HEK293 (cell line): Measurements from ENCODE around the gene PSORS1C1.
A peak's percentile ranks its signal among the peaks of the same experiment; 100 is the strongest.

Source experiments
- CTCF ChIA-PET: fragments of 350-600 bp; formaldehyde crosslinking; extraction: SDS; loops from one replicate; lab custom pipeline; 2021; ENCODE audit warnings: antibody characterized with exemption; lab: Yijun Ruan, JAX
- POLR2A ChIA-PET: fragments of 300-600 bp; formaldehyde crosslinking; extraction: SDS; loops from one replicate; lab custom pipeline; 2020; ENCODE audit warnings: antibody characterized with exemption, inconsistent platforms; lab: Yijun Ruan, JAX
- H3K27ac ChIP-seq: fragments of 200-500 bp; sonication (Bioruptor generic); 2 replicates; pipeline ENCODE4 v1.5.1; 2014; ENCODE audit warnings: low read depth, low read length, control low read depth, inconsistent platforms; ENCODE audit errors: extremely low read depth
- H3K36me3 ChIP-seq, 2 experiments: fragments of 200-500 bp in 1 of 2; sonication (Bioruptor generic) in 1 of 2; 1 replicate in 1 of 2; 2 replicates in 1 of 2; pipeline ENCODE4 v1.5.1; 2014 to 2017; ENCODE audit warnings: inconsistent platforms in 2 of 2, low read length in 2 of 2; ENCODE audit not compliant: control insufficient read depth in 2 of 2, insufficient read depth in 1 of 2
- H3K4me1 ChIP-seq: fragments of 200-500 bp; sonication (Bioruptor generic); 2 replicates; pipeline ENCODE4 v1.5.1; 2014; ENCODE audit warnings: mild to moderate bottlenecking, low read length, inconsistent platforms; ENCODE audit not compliant: control insufficient read depth, insufficient read depth
- H3K4me3 ChIP-seq: 2 replicates; pipeline ENCODE4 v1.5.1; 2011; ENCODE audit warnings: low read depth, mild to moderate bottlenecking, control low read depth, low read length, moderate library complexity
- H3K9me3 ChIP-seq: fragments of 200-500 bp; sonication (Bioruptor generic); 2 replicates; pipeline ENCODE4 v1.5.1; 2014; ENCODE audit warnings: low read depth, low read length, inconsistent platforms; ENCODE audit not compliant: control insufficient read depth, insufficient read depth
- GLIS1 ChIP-seq: fragments of 450-650 bp; formaldehyde crosslinking; IDR thresholded peaks from 2 replicates; pipeline ENCODE4 v1.5.1; 2016; ENCODE audit warnings: missing biosample characterization, missing genetic modification characterization
- HOXA7 ChIP-seq: sonication (generic); formaldehyde crosslinking; IDR thresholded peaks from 2 replicates; pipeline ENCODE4 v1.8.1; 2022; ENCODE audit warnings: missing genetic modification reagents, borderline replicate concordance
- WT1 ChIP-seq: fragments of 450-650 bp; formaldehyde crosslinking; IDR thresholded peaks from 2 replicates; pipeline ENCODE4 v1.5.1; 2016; ENCODE audit warnings: missing biosample characterization, missing genetic modification characterization
- ZBTB8A ChIP-seq: fragments of 450-650 bp; formaldehyde crosslinking; IDR thresholded peaks from 2 replicates; pipeline ENCODE4 v1.5.1; 2016; ENCODE audit warnings: missing biosample characterization, missing genetic modification characterization
- ZFHX2 ChIP-seq: fragments of 450-650 bp; formaldehyde crosslinking; conservative IDR thresholded peaks from 2 replicates; pipeline ENCODE4 v1.5.1; 2016; ENCODE audit warnings: missing biosample characterization, missing genetic modification characterization
- ZNF121 ChIP-seq: fragments of 450-650 bp; formaldehyde crosslinking; IDR thresholded peaks from 2 replicates; pipeline ENCODE4 v1.5.1; 2016; ENCODE audit warnings: missing biosample characterization, missing genetic modification characterization
- ZNF174 ChIP-seq: fragments of 450-650 bp; formaldehyde crosslinking; IDR thresholded peaks from 2 replicates; pipeline ENCODE4 v1.5.0; 2017; ENCODE audit warnings: missing biosample characterization, mild to moderate bottlenecking, missing genetic modification characterization
- ZNF19 ChIP-seq: fragments of 450-650 bp; formaldehyde crosslinking; IDR thresholded peaks from 2 replicates; pipeline ENCODE4; 2016; ENCODE audit warnings: missing biosample characterization, missing genetic modification characterization, low read depth
- ZNF274 ChIP-seq, 2 experiments: fragments of 200-500 bp in 1 of 2; fragments of 450-650 bp in 1 of 2; sonication (Bioruptor generic) in 1 of 2; formaldehyde crosslinking in 1 of 2; IDR thresholded peaks; 2 replicates each; pipeline versions ENCODE4 v1.5.1 to v1.6.1; 2014 to 2016; ENCODE audit warnings: borderline replicate concordance in 1 of 2, inconsistent platforms in 1 of 2, low read length in 1 of 2, missing biosample characterization in 1 of 2, missing genetic modification characterization in 1 of 2
- ZNF544 ChIP-seq: fragments of 450-650 bp; formaldehyde crosslinking; IDR thresholded peaks from 2 replicates; pipeline ENCODE4 v1.5.0; 2017; ENCODE audit warnings: missing biosample characterization, missing genetic modification characterization
- ZNF561 ChIP-seq: fragments of 450-650 bp; IDR thresholded peaks from 2 replicates; pipeline ENCODE4 v1.5.1; 2018; ENCODE audit warnings: missing biosample characterization, missing genetic modification characterization, borderline replicate concordance
- ZNF768 ChIP-seq: fragments of 450-650 bp; formaldehyde crosslinking; IDR thresholded peaks from 2 replicates; pipeline ENCODE4 v1.5.1; 2018; ENCODE audit warnings: missing biosample characterization, mild to moderate bottlenecking, missing genetic modification characterization
- ZNF777 ChIP-seq: fragments of 450-650 bp; formaldehyde crosslinking; IDR thresholded peaks from 2 replicates; pipeline ENCODE4 v1.5.1; 2017; ENCODE audit warnings: missing biosample characterization, missing genetic modification characterization, borderline replicate concordance
- TF ChIP-seq, protein P1 (sequence below): fragments of 450-650 bp; formaldehyde crosslinking; IDR thresholded peaks from 2 replicates; pipeline ENCODE4 v1.5.1; 2016; ENCODE audit warnings: missing biosample characterization, missing genetic modification characterization
- TF ChIP-seq, protein P2 (sequence below): fragments of 450-650 bp; formaldehyde crosslinking; IDR thresholded peaks from 2 replicates; pipeline ENCODE4 v1.5.1; 2017; ENCODE audit warnings: missing biosample characterization, missing genetic modification characterization
- TF ChIP-seq, protein P3 (sequence below): fragments of 450-650 bp; formaldehyde crosslinking; IDR thresholded peaks from 2 replicates; pipeline ENCODE4 v1.5.1; 2016; ENCODE audit warnings: missing biosample characterization, missing genetic modification characterization
- TF ChIP-seq, protein P4 (sequence below): fragments of 450-650 bp; formaldehyde crosslinking; IDR thresholded peaks from 2 replicates; pipeline ENCODE4 v1.5.1; 2016; ENCODE audit warnings: missing biosample characterization, missing genetic modification characterization

The PSORS1C1 gene

DNA sequence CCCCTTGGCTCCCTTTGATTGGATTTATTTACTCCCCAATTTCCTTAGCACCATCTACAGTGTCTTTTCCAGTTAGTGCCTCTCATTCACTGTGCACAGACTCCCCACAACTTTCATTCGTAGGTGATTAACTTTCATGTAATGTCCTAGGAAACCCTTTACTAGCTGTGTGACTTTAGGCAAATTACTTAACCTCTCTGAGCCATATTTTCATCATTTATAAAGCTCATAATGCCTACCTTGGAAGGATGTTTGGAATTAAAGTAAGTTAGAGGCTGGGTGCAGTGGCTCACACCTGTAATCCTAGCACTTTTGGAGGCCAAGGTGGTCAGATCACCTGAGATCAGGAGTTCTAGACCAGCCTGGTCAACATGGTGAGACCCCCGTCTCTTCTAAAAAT, 22.4 kb upstream of the PSORS1C1 start:
- Histone ChIP-seq H3K27ac (no peak overlapping the region), H3K36me3 (no peaks in the 10 kb centered on the region; a peak in 1 of 3 replicates), H3K4me3 (no peak overlapping the region), H3K9me3 (no peaks in the 10 kb centered on the region), H3K4me1 (peaks cover under 1% of the 10 kb centered on the region; the same call in 1 of the 2 replicates)
- ChIA-PET POLR2A (interaction anchor here (0.6 kb wide), 1 partner anchor 893 kb away, joined by 4 read pairs; no protein-coding TSS in a partner anchor), CTCF (interaction anchor here (0.6 to 7.3 kb wide), 10 partner anchors 8 to 176 kb away, joined by 3 to 97 read pairs (median 5); partner anchors contain the start of gene VARS2)
- TF ChIP-seq ZNF544 (tag by site-specific recombination) (no peak), ZBTB8A (no peak), GLIS1 (tag by site-specific recombination) (no peak), WT1 (tag by site-specific recombination) (no peak), ZNF561 (tag by site-specific recombination) (no peak), ZNF768 (tag by site-specific recombination) (peak; percentile 74), ZNF19 (tag by site-specific recombination) (no peak)
- TF ChIP-seq, protein P1, sequence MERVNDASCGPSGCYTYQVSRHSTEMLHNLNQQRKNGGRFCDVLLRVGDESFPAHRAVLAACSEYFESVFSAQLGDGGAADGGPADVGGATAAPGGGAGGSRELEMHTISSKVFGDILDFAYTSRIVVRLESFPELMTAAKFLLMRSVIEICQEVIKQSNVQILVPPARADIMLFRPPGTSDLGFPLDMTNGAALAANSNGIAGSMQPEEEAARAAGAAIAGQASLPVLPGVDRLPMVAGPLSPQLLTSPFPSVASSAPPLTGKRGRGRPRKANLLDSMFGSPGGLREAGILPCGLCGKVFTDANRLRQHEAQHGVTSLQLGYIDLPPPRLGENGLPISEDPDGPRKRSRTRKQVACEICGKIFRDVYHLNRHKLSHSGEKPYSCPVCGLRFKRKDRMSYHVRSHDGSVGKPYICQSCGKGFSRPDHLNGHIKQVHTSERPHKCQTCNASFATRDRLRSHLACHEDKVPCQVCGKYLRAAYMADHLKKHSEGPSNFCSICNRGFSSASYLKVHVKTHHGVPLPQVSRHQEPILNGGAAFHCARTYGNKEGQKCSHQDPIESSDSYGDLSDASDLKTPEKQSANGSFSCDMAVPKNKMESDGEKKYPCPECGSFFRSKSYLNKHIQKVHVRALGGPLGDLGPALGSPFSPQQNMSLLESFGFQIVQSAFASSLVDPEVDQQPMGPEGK: no peak
- TF ChIP-seq, all 188 proteins: peak for 1

DNA sequence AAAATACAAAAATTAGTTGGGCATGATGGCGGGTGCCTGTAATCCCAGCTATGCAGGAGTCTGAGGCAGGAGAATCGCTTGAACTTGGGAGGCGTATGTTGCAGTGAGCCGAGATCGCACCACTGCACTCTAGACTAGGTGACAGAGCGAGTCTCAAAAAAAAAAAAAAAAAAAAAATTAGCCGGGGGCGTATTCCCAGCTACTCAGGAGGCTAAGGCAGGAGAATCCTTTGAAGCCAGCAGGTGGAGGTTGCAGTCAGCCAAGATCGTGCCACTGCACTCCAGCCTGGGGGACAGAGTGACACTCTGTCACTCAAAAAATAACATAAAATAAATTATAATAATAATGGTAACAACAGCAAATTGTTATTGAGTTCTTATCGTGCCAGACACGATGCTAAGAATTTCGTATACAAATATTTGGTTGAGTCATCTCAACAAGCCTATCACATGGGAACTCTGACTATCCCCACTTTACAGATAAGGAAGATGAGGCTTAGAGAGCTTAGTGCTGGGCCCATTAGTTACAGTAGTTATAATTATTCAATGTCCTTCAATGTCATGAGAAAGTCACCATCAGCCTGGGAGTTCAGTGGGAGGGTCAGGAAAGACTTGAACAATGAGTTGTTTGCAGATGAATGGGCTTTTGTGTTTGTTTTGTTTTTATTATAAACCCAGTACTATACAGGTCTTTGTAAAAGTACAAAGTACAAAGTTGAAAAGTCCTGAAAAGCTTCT, 21.7 kb upstream of the PSORS1C1 start:
- POLR2A ChIA-PET: no interaction called here
- 0 out of 2 replicates have a peak, but pooled peaks have one; percentile 6 for TF ChIP-seq ZFHX2 (tag by site-specific recombination)
- TF ChIP-seq, protein P2, sequence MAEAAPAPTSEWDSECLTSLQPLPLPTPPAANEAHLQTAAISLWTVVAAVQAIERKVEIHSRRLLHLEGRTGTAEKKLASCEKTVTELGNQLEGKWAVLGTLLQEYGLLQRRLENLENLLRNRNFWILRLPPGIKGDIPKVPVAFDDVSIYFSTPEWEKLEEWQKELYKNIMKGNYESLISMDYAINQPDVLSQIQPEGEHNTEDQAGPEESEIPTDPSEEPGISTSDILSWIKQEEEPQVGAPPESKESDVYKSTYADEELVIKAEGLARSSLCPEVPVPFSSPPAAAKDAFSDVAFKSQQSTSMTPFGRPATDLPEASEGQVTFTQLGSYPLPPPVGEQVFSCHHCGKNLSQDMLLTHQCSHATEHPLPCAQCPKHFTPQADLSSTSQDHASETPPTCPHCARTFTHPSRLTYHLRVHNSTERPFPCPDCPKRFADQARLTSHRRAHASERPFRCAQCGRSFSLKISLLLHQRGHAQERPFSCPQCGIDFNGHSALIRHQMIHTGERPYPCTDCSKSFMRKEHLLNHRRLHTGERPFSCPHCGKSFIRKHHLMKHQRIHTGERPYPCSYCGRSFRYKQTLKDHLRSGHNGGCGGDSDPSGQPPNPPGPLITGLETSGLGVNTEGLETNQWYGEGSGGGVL (tag by site-specific recombination): no peak
- no peaks in the 10 kb centered on the region; a peak in 1 of 3 replicates for H3K36me3 ChIP-seq
- no peaks in the 10 kb centered on the region for H3K9me3 ChIP-seq
- H3K4me1 ChIP-seq: no peaks in the 10 kb centered on the region
- no peak overlapping the region for H3K4me3 ChIP-seq
- CTCF ChIA-PET: interaction anchor here (0.5 to 7.3 kb wide), 15 partner anchors 8 to 271 kb away, joined by 3 to 97 read pairs (median 4); partner anchors contain the start of genes PSORS1C1 and VARS2
- no peak overlapping the region for H3K27ac ChIP-seq

DNA sequence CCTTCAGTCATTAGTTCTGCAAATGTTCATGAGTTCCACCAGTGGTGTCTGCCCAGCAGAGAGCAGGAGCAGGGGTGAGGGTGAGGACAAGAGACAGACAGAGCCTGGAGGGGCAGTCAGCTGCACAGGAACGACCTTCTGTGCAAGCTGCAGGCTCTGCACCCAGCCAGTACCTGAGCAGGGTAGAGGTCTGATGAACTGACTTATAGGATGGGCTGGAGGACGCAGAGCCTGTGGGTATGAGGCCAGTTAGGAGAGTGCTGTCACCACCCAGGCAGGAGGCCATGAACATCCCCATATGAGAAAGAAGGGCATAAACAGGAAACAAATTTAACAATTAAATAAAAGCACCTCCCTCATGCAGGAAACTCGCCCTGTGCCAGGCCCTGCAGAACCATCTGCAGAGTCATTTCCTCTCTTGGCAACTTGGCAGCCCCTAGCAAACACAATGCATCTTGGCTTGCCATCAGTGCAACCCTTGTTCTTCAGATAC, 20.2 kb upstream of the PSORS1C1 start:
- H3K27ac ChIP-seq: no peak overlapping the region
- H3K4me1 ChIP-seq: no peaks in the 10 kb centered on the region
- CTCF ChIA-PET: interaction anchor here (0.6 to 5.9 kb wide), 10 partner anchors 8 to 414 kb away, joined by 3 to 29 read pairs (median 5); partner anchors contain the start of gene PSORS1C1
- H3K36me3 ChIP-seq: no peaks in the 10 kb centered on the region
- H3K4me3 ChIP-seq: no peak overlapping the region
- POLR2A ChIA-PET: no interaction called here
- H3K9me3 ChIP-seq: no peaks in the 10 kb centered on the region
- TF ChIP-seq, protein P3, sequence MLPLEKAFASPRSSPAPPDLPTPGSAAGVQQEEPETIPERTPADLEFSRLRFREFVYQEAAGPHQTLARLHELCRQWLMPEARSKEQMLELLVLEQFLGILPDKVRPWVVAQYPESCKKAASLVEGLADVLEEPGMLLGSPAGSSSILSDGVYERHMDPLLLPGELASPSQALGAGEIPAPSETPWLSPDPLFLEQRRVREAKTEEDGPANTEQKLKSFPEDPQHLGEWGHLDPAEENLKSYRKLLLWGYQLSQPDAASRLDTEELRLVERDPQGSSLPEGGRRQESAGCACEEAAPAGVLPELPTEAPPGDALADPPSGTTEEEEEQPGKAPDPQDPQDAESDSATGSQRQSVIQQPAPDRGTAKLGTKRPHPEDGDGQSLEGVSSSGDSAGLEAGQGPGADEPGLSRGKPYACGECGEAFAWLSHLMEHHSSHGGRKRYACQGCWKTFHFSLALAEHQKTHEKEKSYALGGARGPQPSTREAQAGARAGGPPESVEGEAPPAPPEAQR (tag by site-specific recombination): no peak
- TF ChIP-seq, protein P1: no peak
- TF ChIP-seq, protein P4, sequence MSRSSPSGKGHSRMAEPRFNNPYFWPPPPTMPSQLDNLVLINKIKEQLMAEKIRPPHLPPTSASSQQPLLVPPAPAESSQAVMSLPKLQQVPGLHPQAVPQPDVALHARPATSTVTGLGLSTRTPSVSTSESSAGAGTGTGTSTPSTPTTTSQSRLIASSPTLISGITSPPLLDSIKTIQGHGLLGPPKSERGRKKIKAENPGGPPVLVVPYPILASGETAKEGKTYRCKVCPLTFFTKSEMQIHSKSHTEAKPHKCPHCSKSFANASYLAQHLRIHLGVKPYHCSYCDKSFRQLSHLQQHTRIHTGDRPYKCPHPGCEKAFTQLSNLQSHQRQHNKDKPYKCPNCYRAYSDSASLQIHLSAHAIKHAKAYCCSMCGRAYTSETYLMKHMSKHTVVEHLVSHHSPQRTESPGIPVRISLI (tag by site-specific recombination): no peak
- TF ChIP-seq ZNF777 (tag by site-specific recombination): no peak
- TF ChIP-seq HOXA7 (CRISPR knock-in tag): no peak
- TF ChIP-seq ZNF121 (tag by site-specific recombination): no peak
- no peak for TF ChIP-seq ZNF174 (tag by site-specific recombination)
- TF ChIP-seq ZNF274 (IDR thresholded peaks at IDR 0.05; ENCODE audit: low read length): no peak
- TF ChIP-seq ZNF274 (tag by site-specific recombination; IDR thresholded peaks at IDR 0.05; ENCODE audit: borderline replicate concordance): no peak
